HEK293 (cell line): ENCODE results near the gene WDR75.

Source experiments
- ATF2 ChIP-seq: fragments of 450-650 bp; formaldehyde crosslinking; IDR thresholded peaks from 2 replicates; pipeline ENCODE4 v1.5.1; 2016; ENCODE audit warnings: missing biosample characterization, missing genetic modification characterization, low read depth
- BCL11B ChIP-seq: fragments of 450-650 bp; formaldehyde crosslinking; IDR thresholded peaks from 2 replicates; pipeline ENCODE4 v1.5.1; 2016; ENCODE audit warnings: low read depth, missing biosample characterization, missing genetic modification characterization
- CTCF ChIP-seq: fragments of 450-650 bp; formaldehyde crosslinking; IDR thresholded peaks from 2 replicates; pipeline ENCODE4 v1.5.1; 2016; ENCODE audit warnings: missing biosample characterization, missing genetic modification characterization
- HIC1 ChIP-seq: fragments of 450-650 bp; formaldehyde crosslinking; IDR thresholded peaks from 2 replicates; pipeline ENCODE4 v1.5.1; 2016; ENCODE audit warnings: missing biosample characterization, missing genetic modification characterization
- MZF1 ChIP-seq: fragments of 450-650 bp; formaldehyde crosslinking; IDR thresholded peaks from 2 replicates; pipeline ENCODE4 v1.5.1; 2017; ENCODE audit warnings: missing biosample characterization, missing genetic modification characterization, borderline replicate concordance
- REST ChIP-seq: fragments of 450-650 bp; formaldehyde crosslinking; IDR thresholded peaks from 2 replicates; pipeline ENCODE4 v1.5.1; 2016; ENCODE audit warnings: missing biosample characterization, missing genetic modification characterization
- ZBTB7A ChIP-seq: fragments of 450-650 bp; formaldehyde crosslinking; IDR thresholded peaks from 2 replicates; pipeline ENCODE4 v1.5.1; 2016; ENCODE audit warnings: low read depth, missing biosample characterization, missing genetic modification characterization
- ZFP69B ChIP-seq: fragments of 450-650 bp; formaldehyde crosslinking; IDR thresholded peaks from 2 replicates; pipeline ENCODE4 v1.5.1; 2016; ENCODE audit warnings: missing biosample characterization, missing genetic modification characterization
- ZNF670 ChIP-seq: fragments of 450-650 bp; formaldehyde crosslinking; IDR thresholded peaks from 2 replicates; pipeline ENCODE4 v1.5.1; 2016; ENCODE audit warnings: missing biosample characterization, missing genetic modification characterization, low read depth
- ZNF777 ChIP-seq: fragments of 450-650 bp; formaldehyde crosslinking; IDR thresholded peaks from 2 replicates; pipeline ENCODE4 v1.5.1; 2017; ENCODE audit warnings: missing biosample characterization, missing genetic modification characterization, borderline replicate concordance
- ZNF830 ChIP-seq: fragments of 450-650 bp; IDR thresholded peaks from 2 replicates; pipeline ENCODE4 v1.5.0; 2018; ENCODE audit warnings: missing biosample characterization, missing genetic modification characterization, low read depth, mild to moderate bottlenecking, moderate library complexity
- ZSCAN18 ChIP-seq: fragments of 450-650 bp; formaldehyde crosslinking; IDR thresholded peaks from 2 replicates; pipeline ENCODE4 v1.5.1; 2016; ENCODE audit warnings: missing biosample characterization, missing genetic modification characterization

GRCh38 chr2:189425676-189426075 lies 15.6 kb upstream of the WDR75 start:
- TF ChIP-seq ZNF670 (tag by site-specific recombination) (no peak), ATF2 (tag by site-specific recombination) (no peak), CTCF (tag by site-specific recombination) (no peak), BCL11B (tag by site-specific recombination) (no peak), REST (tag by site-specific recombination) (no peak), ZSCAN18 (tag by site-specific recombination) (no peak), ZNF830 (tag by site-specific recombination) (no peak), ZNF777 (tag by site-specific recombination) (no peak), ZFP69B (no peak), HIC1 (tag by site-specific recombination) (no peak), ZBTB7A (tag by site-specific recombination) (no peak), MZF1 (tag by site-specific recombination) (no peak)
